ENCODE results near the gene ACAA2. TPM values are rescaled to one million over a fixed set of nuclear protein-coding genes. Genes with fewer than 3 reads are reported as not detected.

The ACAA2 gene
- total and polyA plus RNA-seq, 10 of the 15 experiments (the other 5 are each of a cell fraction or from before 2014, with no cell fraction given), result 43.1 to 134 (median 64.6) TPM

GRCh38 chr18:49754866-49755265 is 58.5 kb downstream of the ACAA2 start (continued):
- TF ChIP-seq, protein P1, sequence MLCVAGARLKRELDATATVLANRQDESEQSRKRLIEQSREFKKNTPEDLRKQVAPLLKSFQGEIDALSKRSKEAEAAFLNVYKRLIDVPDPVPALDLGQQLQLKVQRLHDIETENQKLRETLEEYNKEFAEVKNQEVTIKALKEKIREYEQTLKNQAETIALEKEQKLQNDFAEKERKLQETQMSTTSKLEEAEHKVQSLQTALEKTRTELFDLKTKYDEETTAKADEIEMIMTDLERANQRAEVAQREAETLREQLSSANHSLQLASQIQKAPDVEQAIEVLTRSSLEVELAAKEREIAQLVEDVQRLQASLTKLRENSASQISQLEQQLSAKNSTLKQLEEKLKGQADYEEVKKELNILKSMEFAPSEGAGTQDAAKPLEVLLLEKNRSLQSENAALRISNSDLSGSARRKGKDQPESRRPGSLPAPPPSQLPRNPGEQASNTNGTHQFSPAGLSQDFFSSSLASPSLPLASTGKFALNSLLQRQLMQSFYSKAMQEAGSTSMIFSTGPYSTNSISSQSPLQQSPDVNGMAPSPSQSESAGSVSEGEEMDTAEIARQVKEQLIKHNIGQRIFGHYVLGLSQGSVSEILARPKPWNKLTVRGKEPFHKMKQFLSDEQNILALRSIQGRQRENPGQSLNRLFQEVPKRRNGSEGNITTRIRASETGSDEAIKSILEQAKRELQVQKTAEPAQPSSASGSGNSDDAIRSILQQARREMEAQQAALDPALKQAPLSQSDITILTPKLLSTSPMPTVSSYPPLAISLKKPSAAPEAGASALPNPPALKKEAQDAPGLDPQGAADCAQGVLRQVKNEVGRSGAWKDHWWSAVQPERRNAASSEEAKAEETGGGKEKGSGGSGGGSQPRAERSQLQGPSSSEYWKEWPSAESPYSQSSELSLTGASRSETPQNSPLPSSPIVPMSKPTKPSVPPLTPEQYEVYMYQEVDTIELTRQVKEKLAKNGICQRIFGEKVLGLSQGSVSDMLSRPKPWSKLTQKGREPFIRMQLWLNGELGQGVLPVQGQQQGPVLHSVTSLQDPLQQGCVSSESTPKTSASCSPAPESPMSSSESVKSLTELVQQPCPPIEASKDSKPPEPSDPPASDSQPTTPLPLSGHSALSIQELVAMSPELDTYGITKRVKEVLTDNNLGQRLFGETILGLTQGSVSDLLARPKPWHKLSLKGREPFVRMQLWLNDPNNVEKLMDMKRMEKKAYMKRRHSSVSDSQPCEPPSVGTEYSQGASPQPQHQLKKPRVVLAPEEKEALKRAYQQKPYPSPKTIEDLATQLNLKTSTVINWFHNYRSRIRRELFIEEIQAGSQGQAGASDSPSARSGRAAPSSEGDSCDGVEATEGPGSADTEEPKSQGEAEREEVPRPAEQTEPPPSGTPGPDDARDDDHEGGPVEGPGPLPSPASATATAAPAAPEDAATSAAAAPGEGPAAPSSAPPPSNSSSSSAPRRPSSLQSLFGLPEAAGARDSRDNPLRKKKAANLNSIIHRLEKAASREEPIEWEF (IDR thresholded peaks at IDR 0.05; ENCODE audit: insufficient replicate concordance, low read depth, low read length), result no peak
- TF ChIP-seq, protein P2, sequence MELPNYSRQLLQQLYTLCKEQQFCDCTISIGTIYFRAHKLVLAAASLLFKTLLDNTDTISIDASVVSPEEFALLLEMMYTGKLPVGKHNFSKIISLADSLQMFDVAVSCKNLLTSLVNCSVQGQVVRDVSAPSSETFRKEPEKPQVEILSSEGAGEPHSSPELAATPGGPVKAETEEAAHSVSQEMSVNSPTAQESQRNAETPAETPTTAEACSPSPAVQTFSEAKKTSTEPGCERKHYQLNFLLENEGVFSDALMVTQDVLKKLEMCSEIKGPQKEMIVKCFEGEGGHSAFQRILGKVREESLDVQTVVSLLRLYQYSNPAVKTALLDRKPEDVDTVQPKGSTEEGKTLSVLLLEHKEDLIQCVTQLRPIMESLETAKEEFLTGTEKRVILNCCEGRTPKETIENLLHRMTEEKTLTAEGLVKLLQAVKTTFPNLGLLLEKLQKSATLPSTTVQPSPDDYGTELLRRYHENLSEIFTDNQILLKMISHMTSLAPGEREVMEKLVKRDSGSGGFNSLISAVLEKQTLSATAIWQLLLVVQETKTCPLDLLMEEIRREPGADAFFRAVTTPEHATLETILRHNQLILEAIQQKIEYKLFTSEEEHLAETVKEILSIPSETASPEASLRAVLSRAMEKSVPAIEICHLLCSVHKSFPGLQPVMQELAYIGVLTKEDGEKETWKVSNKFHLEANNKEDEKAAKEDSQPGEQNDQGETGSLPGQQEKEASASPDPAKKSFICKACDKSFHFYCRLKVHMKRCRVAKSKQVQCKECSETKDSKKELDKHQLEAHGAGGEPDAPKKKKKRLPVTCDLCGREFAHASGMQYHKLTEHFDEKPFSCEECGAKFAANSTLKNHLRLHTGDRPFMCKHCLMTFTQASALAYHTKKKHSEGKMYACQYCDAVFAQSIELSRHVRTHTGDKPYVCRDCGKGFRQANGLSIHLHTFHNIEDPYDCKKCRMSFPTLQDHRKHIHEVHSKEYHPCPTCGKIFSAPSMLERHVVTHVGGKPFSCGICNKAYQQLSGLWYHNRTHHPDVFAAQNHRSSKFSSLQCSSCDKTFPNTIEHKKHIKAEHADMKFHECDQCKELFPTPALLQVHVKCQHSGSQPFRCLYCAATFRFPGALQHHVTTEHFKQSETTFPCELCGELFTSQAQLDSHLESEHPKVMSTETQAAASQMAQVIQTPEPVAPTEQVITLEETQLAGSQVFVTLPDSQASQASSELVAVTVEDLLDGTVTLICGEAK (IDR thresholded peaks at IDR 0.05; ENCODE audit: borderline replicate concordance), result no peak
- TF ChIP-seq SUPT20H (IDR thresholded peaks at IDR 0.05; ENCODE audit: borderline replicate concordance, control insufficient read depth, low read depth, low read length) (no peak), HDGF (IDR thresholded peaks at IDR 0.05) (no peak), STAT1 (conservative IDR thresholded peaks at IDR 0.05) (no peak), IRF5 (IDR thresholded peaks at IDR 0.05; ENCODE audit: borderline replicate concordance) (no peak), GABPA (IDR thresholded peaks at IDR 0.05; ENCODE audit: low read depth) (no peak), ZBED1 (IDR thresholded peaks at IDR 0.05; ENCODE audit: borderline replicate concordance) (no peak), SUZ12 (IDR thresholded peaks at IDR 0.05; ENCODE audit: unreplicated experiment) (no peak), TBL1XR1 (IDR thresholded peaks at IDR 0.05; ENCODE audit: low read depth, low read length) (no peak), SMAD1 (IDR thresholded peaks at IDR 0.05; ENCODE audit: low read depth, partially characterized antibody) (no peak)
